Peyer's patch (tissue), 4 donors: ENCODE data around the gene INF2.
"Not testable (repeated sequence)": the region's sequence is repeated elsewhere in the genome, so short reads cannot be mapped to it uniquely, and the experiment has no call there.

Experiments used
- CTCF ChIP-seq, 6 experiments: fragments of 450-650 bp in 4 of 6; fragments of 200-600 bp in 2 of 6; sonication (generic) in 1 of 6; IDR thresholded peaks; one replicate each; pipeline ENCODE4 v1.5.1; 2017 to 2019; ENCODE audit warnings: antibody characterized with exemption in 6 of 6, mild to moderate bottlenecking in 3 of 6, moderate library complexity in 1 of 6
- POLR2A ChIP-seq, 2 donors: fragments of 450-650 bp; IDR thresholded peaks; one replicate each; pipeline ENCODE4 v1.5.1; 2017; ENCODE audit warnings: antibody characterized with exemption in 2 of 2, mild to moderate bottlenecking in 2 of 2, moderate library complexity in 2 of 2

GRCh38 chr14:104666523-104666895, 22.9 kb upstream of the INF2 start:
- TF ChIP-seq CTCF, POLR2A (IDR thresholded peaks at IDR 0.05): not testable (repeated sequence)
